ENCODE data around the gene MAGT1. TPM values are rescaled to one million over a fixed set of nuclear protein-coding genes. Genes with fewer than 3 reads are reported as not detected.

MAGT1 gene
- polyA plus RNA-seq: 5.5 and 6.2 TPM in 2 replicates

GRCh38 chrX:77894921-77895886 is at the start of gene MAGT1:
MAGT1 (minus strand) TSS chrX:77895435; CDS start chrX:77895410, 25 bp downstream.

GRCh38 chrX:77910108-77910840 is 15.0 kb upstream of the MAGT1 start, which contains the start of gene ATP7A:
ATP7A (plus strand) TSS chrX:77910693; CDS start chrX:77971642, 60,949 bp downstream.

DNA sequence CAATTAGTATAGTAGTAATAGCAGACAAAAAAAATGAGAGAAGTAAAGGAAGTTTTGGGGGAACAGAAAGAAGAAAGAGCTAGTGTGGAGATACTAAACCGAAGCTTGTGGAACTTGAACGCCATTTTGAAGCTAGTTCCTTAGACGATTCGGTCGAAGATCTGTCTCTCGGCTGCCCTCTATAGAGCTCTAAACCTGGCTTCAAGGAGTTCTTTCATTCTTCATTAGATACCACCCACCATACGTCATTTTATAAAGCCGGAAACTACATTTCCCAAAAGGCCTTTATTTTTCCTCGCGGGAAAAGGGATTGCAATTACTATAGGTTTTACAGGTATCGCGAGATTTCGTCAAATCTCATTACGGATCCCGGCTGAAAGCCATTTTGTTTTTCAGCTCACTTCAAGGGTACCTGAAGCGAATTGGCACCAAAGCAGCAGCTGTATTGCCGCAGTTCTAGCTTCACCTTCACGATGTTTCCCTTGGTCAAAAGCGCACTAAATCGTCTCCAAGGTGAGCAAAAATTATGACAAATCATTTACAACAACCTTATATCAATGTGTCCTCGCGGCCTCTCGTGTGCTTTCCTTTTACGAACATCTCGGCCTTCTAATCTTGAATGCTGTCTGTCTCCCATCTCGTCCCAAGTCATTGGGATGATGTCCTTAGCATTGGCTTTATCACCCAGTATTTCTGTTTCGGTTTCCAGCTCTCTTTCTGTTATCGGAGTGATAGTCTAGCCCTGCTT is 4.0 kb upstream of the MAGT1 start, which contains the start of gene COX7B:
COX7B (plus strand) TSS at position 388 of the 748 bp plus-strand sequence; CDS start at position 474, 86 bp downstream.

GRCh38 chrX:77785486-77786364 is 109.5 kb downstream of the MAGT1 start, which contains the start of gene ATRX:
ATRX (minus strand) TSS chrX:77786216; CDS start chrX:77786001, 215 bp downstream.

Other genes with a start within 250 kb of the MAGT1 start
- gene ATRX, start 109.2 kb downstream of the MAGT1 start, polyA plus RNA-seq: 130 and 150 TPM in 2 replicates
- gene COX7B, start 4.0 kb upstream of the MAGT1 start, polyA plus RNA-seq: 3,966 and 5,076 TPM in 2 replicates
- gene ATP7A, start 15.3 kb upstream of the MAGT1 start, polyA plus RNA-seq: 6.5 and 6.8 TPM in 2 replicates
- not detected in 2 replicates for gene PGAM4, start 74.2 kb upstream of the MAGT1 start, polyA plus RNA-seq
- gene PGK1, start 208.8 kb upstream of the MAGT1 start, polyA plus RNA-seq: 422 and 486 TPM in 2 replicates
- gene TAF9B, start 244.2 kb upstream of the MAGT1 start, polyA plus RNA-seq: 27.8 and 34.0 TPM in 2 replicates